Gastrocnemius medialis (tissue), 4 donors: ENCODE measurements around the gene GDI2. TPM values are rescaled to one million over a fixed set of nuclear protein-coding genes. Genes with fewer than 3 reads are reported as not detected.

ENCODE experiments used
- ATAC-seq, 2 donors: fragments of 150-250 bp; one replicate each; pipeline ENCODE4 v1.9.1; 2016
- DNase-seq, 2 donors: peaks; one replicate each; pipeline ENCODE4 v3.0.0-alpha.2; 2019
- H3K27ac ChIP-seq, 4 donors: fragments of 200-600 bp; sonication (generic); 1 replicate in 1 of 4; 2 replicates in 3 of 4; pipeline ENCODE4 v1.5.1; 2016 to 2018; ENCODE audit warnings: mild to moderate bottlenecking in 2 of 4, moderate library complexity in 1 of 4
- H3K27me3 ChIP-seq, 3 donors: fragments of 200-600 bp; sonication (generic) in 2 of 3; 1 replicate in 1 of 3; 2 replicates in 2 of 3; pipeline versions ENCODE4 v1.5.1 to v1.6.0; 2016 to 2019; ENCODE audit warnings: mild to moderate bottlenecking in 1 of 3, moderate library complexity in 1 of 3
- H3K36me3 ChIP-seq, 2 donors: fragments of 200-600 bp; sonication (generic) in 1 of 2; one replicate each; pipeline ENCODE4 v1.5.1; 2017 to 2018
- H3K4me1 ChIP-seq, 2 donors: fragments of 200-600 bp; sonication (generic) in 1 of 2; one replicate each; pipeline ENCODE4 v1.5.1; 2016 to 2017; ENCODE audit warnings: mild to moderate bottlenecking in 2 of 2
- H3K4me3 ChIP-seq, 4 donors: fragments of 200-600 bp; sonication (generic) in 3 of 4; 1 replicate in 1 of 4; 2 replicates in 3 of 4; pipeline ENCODE4 v1.5.1; 2016 to 2019; ENCODE audit warnings: mild to moderate bottlenecking in 2 of 4
- H3K9me3 ChIP-seq, 3 donors: fragments of 200-600 bp; sonication (generic) in 2 of 3; 1 replicate in 1 of 3; 2 replicates in 2 of 3; pipeline ENCODE4 v1.5.1; 2016 to 2019
- CTCF ChIP-seq, 5 experiments: fragments of 450-650 bp in 3 of 5; fragments of 200-600 bp in 2 of 5; sonication (generic) in 2 of 5; IDR thresholded peaks in 4 of 5; conservative IDR thresholded peaks in 1 of 5; 1 replicate in 4 of 5; 2 replicates in 1 of 5; pipeline ENCODE4 v1.5.1; 2016 to 2019; ENCODE audit warnings: antibody characterized with exemption in 5 of 5, mild to moderate bottlenecking in 3 of 5, moderate library complexity in 3 of 5
- POLR2A ChIP-seq, 2 donors: fragments of 450-650 bp; IDR thresholded peaks; one replicate each; pipeline ENCODE4 v1.6.1; 2017; ENCODE audit warnings: antibody characterized with exemption in 2 of 2, mild to moderate bottlenecking in 2 of 2, moderate library complexity in 2 of 2
- in situ Hi-C, 4 donors: fragments of 200-750 bp; cut with MboI; loops; one replicate each; pipeline versions ENCODE4 v1.15.0 to v1.8.0; 2017; ENCODE audit warnings: low sequenced_read_pairs in 4 of 4
- intact Hi-C: fragments of 100-400 bp; cut with DNase I; formaldehyde crosslinking; loops from one replicate; pipeline ENCODE4 v1.15.1; 2023; ENCODE audit warnings: low total_unique reads
- total RNA-seq, 4 donors: library from RNA; depleted of rRNA; stranded (reverse); fragments of >200 nt; gene quantifications; one replicate each; pipeline versions ENCODE4 v1.1.0 to v1.2.3, GENCODE V29; 2016

GDI2 gene
- total RNA-seq, 4 donors from 2014 or later: 143 to 197 (median 171) TPM

- in situ Hi-C loops: no loop called here
- TF ChIP-seq CTCF (IDR thresholded peaks at IDR 0.05 in 4 of 5, conservative IDR thresholded peaks at IDR 0.05 in 1 of 5): no peak
- DNase-seq (no peak), ATAC-seq (no peak)
- intact Hi-C loops: no loop called here
- no peak overlapping the region for H3K27ac ChIP-seq
- H3K4me3 ChIP-seq: no peak overlapping the region
- no peaks in the 10 kb centered on the region for H3K27me3 ChIP-seq
- no peaks in the 10 kb centered on the region for H3K9me3 ChIP-seq
- peaks cover 0 to 49% of the 10 kb centered on the region in 2 donors for H3K36me3 ChIP-seq
- no peaks in the 10 kb centered on the region for H3K4me1 ChIP-seq
Measured at GRCh38 chr10:5742116-5742515, 71.1 kb downstream of the GDI2 start.

GRCh38 chr10:5741276-5741675 is 72.0 kb downstream of the GDI2 start:
- no peak for TF ChIP-seq CTCF (IDR thresholded peaks at IDR 0.05 in 4 of 5, conservative IDR thresholded peaks at IDR 0.05 in 1 of 5)
- TF ChIP-seq POLR2A (IDR thresholded peaks at IDR 0.05): no peak
- no peaks in the 10 kb centered on the region for H3K4me1 ChIP-seq

GRCh38 chr10:5738427-5738826 is 74.8 kb downstream of the GDI2 start:
- ATAC-seq: no peak
- Histone ChIP-seq H3K27ac (no peak overlapping the region), H3K4me3 (no peak overlapping the region), H3K9me3 (no peaks in the 10 kb centered on the region), H3K36me3 (peaks cover 0 to 36% of the 10 kb centered on the region in 2 donors), H3K4me1 (no peaks in the 10 kb centered on the region), H3K27me3 (no peaks in the 10 kb centered on the region)
- intact Hi-C loops (no loop called here), in situ Hi-C loops (no loop called here)
- DNase-seq: no peak
- no peak for TF ChIP-seq CTCF (IDR thresholded peaks at IDR 0.05 in 4 of 5, conservative IDR thresholded peaks at IDR 0.05 in 1 of 5)
- no peak for TF ChIP-seq POLR2A (IDR thresholded peaks at IDR 0.05)

More at GRCh38 chr10:5741276-5741675, 72.0 kb downstream of the GDI2 start:
- H3K9me3 ChIP-seq: no peaks in the 10 kb centered on the region
- intact Hi-C loops (no loop called here), in situ Hi-C loops (no loop called here)
- H3K27me3 ChIP-seq: no peaks in the 10 kb centered on the region
- peaks cover 0 to 41% of the 10 kb centered on the region in 2 donors for H3K36me3 ChIP-seq
- no peak overlapping the region for H3K4me3 ChIP-seq
- no peak overlapping the region for H3K27ac ChIP-seq
- DNase-seq (no peak), ATAC-seq (no peak)

GRCh38 chr10:5737352-5737751 is 75.9 kb downstream of the GDI2 start:
- TF ChIP-seq CTCF (IDR thresholded peaks at IDR 0.05 in 4 of 5, conservative IDR thresholded peaks at IDR 0.05 in 1 of 5) (no peak), POLR2A (IDR thresholded peaks at IDR 0.05) (no peak)
- Histone ChIP-seq H3K9me3 (no peaks in the 10 kb centered on the region), H3K4me1 (no peaks in the 10 kb centered on the region), H3K27me3 (no peaks in the 10 kb centered on the region), H3K27ac (no peak overlapping the region), H3K4me3 (no peak overlapping the region), H3K36me3 (peaks cover 0 to 27% of the 10 kb centered on the region in 2 donors)
- intact Hi-C loops (no loop called here), in situ Hi-C loops (no loop called here)
- ATAC-seq (no peak), DNase-seq (no peak)

- Histone ChIP-seq H3K27me3 (no peaks in the 10 kb centered on the region), H3K4me3 (no peak overlapping the region), H3K36me3 (peaks cover 0 to 24% of the 10 kb centered on the region in 2 donors), H3K27ac (no peak overlapping the region), H3K4me1 (peaks cover 0 to 4% of the 10 kb centered on the region in 2 donors), H3K9me3 (no peaks in the 10 kb centered on the region)
- intact Hi-C loops: no loop called here
- no peak for ATAC-seq
- TF ChIP-seq CTCF (IDR thresholded peaks at IDR 0.05 in 4 of 5, conservative IDR thresholded peaks at IDR 0.05 in 1 of 5) (no peak), POLR2A (IDR thresholded peaks at IDR 0.05) (no peak)
- DNase-seq: no peak
- in situ Hi-C loops: no loop called here
Measured at GRCh38 chr10:5736591-5736990, 76.6 kb downstream of the GDI2 start.
